ENCODE results near the gene BDP1. TPM values are rescaled to one million over a fixed set of nuclear protein-coding genes. Genes with fewer than 3 reads are reported as not detected.
"Not testable (repeated sequence)": the region's sequence is repeated elsewhere in the genome, so short reads cannot be mapped to it uniquely, and the experiment has no call there.

The BDP1 gene
- total and polyA plus RNA-seq, 2 of the 4 experiments (the other 2 are of a cell fraction) = 5.8 to 14.0 TPM

GRCh38 chr5:71447218-71447808 lies 8.1 kb upstream of the BDP1 start:
- H3K9me1 ChIP-seq (ENCODE audit: insufficient read depth, low read length); H2AK5ac ChIP-seq (ENCODE audit: low read depth, low read length); BruUV-seq (replicated peaks); H4K20me1 ChIP-seq (ENCODE audit: insufficient read depth, low read length); intact Hi-C loops (cut with micrococcal nuclease); H4K8ac ChIP-seq (ENCODE audit: low read depth in 2 of 2, low read length in 2 of 2); H3K18ac ChIP-seq (ENCODE audit: low read depth, low read length); H2BK15ac ChIP-seq (ENCODE audit: low read depth, low read length); H3K36me3 ChIP-seq (ENCODE audit: control insufficient read depth, insufficient read depth, low read length); POLR2A ChIA-PET (ENCODE audit: unreplicated experiment); dilution Hi-C loops (cut with HindIII; ENCODE audit: low sequenced_read_pairs, unreplicated experiment); H2BK120ac ChIP-seq (ENCODE audit: low read depth, low read length); H3K9me3 ChIP-seq (ENCODE audit: control insufficient read depth, insufficient read depth, low read length); in situ Hi-C loops (cut with MboI; ENCODE audit: low sequenced_read_pairs); H2BK20ac ChIP-seq (ENCODE audit: low read depth, low read length); H3K79me1 ChIP-seq (ENCODE audit: low read depth in 1 of 2, low read length in 2 of 2); H3K56ac ChIP-seq (ENCODE audit: extremely low read depth, insufficient read depth, low read length); H3K4me2 ChIP-seq (ENCODE audit: low read depth, low read length); H2AFZ ChIP-seq (replicated peaks; ENCODE audit: low read length, poor library complexity); H3K14ac ChIP-seq (replicated peaks; ENCODE audit: low read depth, low read length); H2AK9ac ChIP-seq (replicated peaks; ENCODE audit: low read depth, low read length, poor library complexity); H3K27ac ChIP-seq (ENCODE audit: insufficient read depth, low read length); H3K4me1 ChIP-seq (ENCODE audit: control insufficient read depth, insufficient read depth, low read length); CTCF ChIA-PET; H3K9ac ChIP-seq (ENCODE audit: low read depth, low read length); H3K4me3 ChIP-seq (ENCODE audit: insufficient read depth, low read depth, low read length); H2BK5ac ChIP-seq (ENCODE audit: low read depth, low read length, poor library complexity, severe bottlenecking); H4K5ac ChIP-seq (ENCODE audit: low read depth, low read length); H3K23ac ChIP-seq (ENCODE audit: low read depth, low read length); H3K4ac ChIP-seq (ENCODE audit: low read depth, low read length); H4K91ac ChIP-seq (ENCODE audit: insufficient read depth, low read depth, low read length): not testable (repeated sequence)
- DNase-seq (peak; percentile 31), ATAC-seq (ENCODE audit: low read depth) (peak; percentile 95)
- no CpG with 5 or more reads among the region's 6 CpGs for WGBS, 2 experiments (ENCODE audit: extremely low coverage in 2 of 2, insufficient read length in 1 of 2)
- peak; percentile 35 for TF ChIP-seq RAD21 (IDR thresholded peaks at IDR 0.05; ENCODE audit: low read length)
- TF ChIP-seq CTCF (conservative IDR thresholded peaks at IDR 0.05; ENCODE audit: low read depth, low read length) = peak; percentile 28
- H3K27me3 ChIP-seq (ENCODE audit: control insufficient read depth, insufficient read depth, low read length) = peaks cover 16% of the 10 kb centered on the region

All from IMR-90 (cell line).